Measurements from ENCODE around the gene ZNF592.

ZNF592 gene

GRCh38 chr15:84783493-84784251 is 35.3 kb downstream of the ZNF592 start:
- TF ChIP-seq ZFP30 (CRISPR knock-in tag; IDR thresholded peaks at IDR 0.05), result no peak
- no peak for TF ChIP-seq ZNF70 (CRISPR knock-in tag; IDR thresholded peaks at IDR 0.05)
- TF ChIP-seq CSRNP3 (CRISPR knock-in tag; IDR thresholded peaks at IDR 0.05), result no peak
- no peak for ATAC-seq

- ATAC-seq, result no peak; the same call in 2 of the 3 replicates
- TF ChIP-seq ZNF565 (CRISPR knock-in tag; conservative IDR thresholded peaks at IDR 0.05; ENCODE audit: low read depth) (no peak), ZC3H10 (CRISPR knock-in tag; IDR thresholded peaks at IDR 0.05) (no peak), OSR1 (CRISPR knock-in tag; IDR thresholded peaks at IDR 0.05) (no peak), CSDC2 (CRISPR knock-in tag; IDR thresholded peaks at IDR 0.05) (no peak), ARNTL (CRISPR knock-in tag; IDR thresholded peaks at IDR 0.05; ENCODE audit: borderline replicate concordance, low read depth) (no peak)
- TF ChIP-seq, protein P1, sequence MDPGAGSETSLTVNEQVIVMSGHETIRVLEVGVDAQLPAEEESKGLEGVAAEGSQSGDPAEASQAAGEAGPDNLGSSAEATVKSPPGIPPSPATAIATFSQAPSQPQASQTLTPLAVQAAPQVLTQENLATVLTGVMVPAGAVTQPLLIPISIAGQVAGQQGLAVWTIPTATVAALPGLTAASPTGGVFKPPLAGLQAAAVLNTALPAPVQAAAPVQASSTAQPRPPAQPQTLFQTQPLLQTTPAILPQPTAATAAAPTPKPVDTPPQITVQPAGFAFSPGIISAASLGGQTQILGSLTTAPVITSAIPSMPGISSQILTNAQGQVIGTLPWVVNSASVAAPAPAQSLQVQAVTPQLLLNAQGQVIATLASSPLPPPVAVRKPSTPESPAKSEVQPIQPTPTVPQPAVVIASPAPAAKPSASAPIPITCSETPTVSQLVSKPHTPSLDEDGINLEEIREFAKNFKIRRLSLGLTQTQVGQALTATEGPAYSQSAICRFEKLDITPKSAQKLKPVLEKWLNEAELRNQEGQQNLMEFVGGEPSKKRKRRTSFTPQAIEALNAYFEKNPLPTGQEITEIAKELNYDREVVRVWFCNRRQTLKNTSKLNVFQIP (CRISPR knock-in tag; IDR thresholded peaks at IDR 0.05; ENCODE audit: borderline replicate concordance, low read depth), result no peak
Measured at GRCh38 chr15:84784262-84784661, 35.9 kb downstream of the ZNF592 start.

DNA sequence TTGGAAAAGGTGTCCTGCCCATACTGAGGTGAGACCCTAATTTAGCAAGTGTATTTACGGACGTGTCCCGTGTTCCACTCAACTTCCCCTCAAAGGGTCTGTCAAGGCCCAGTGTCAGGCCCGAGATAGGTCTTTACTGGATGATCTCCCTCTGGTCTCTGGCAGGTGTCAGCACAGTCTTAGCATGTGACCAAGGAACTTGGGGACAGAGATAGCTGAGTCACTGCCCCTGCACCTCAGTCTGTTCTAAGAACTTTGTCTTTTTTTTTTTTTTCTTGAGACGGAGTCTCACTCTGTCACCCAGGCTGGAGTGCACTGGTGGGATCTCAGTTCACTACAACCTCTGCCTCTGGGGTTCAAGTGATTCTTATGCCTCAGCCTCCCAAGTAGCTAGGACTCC is 36.7 kb downstream of the ZNF592 start:
- no peak for ATAC-seq
- no peak for TF ChIP-seq ZNF70 (CRISPR knock-in tag; IDR thresholded peaks at IDR 0.05)
- TF ChIP-seq, protein P1 (CRISPR knock-in tag; IDR thresholded peaks at IDR 0.05; ENCODE audit: borderline replicate concordance, low read depth), result no peak
- no peak for TF ChIP-seq BACH2 (CRISPR knock-in tag; IDR thresholded peaks at IDR 0.05; ENCODE audit: borderline replicate concordance)
- TF ChIP-seq ISL1 (CRISPR knock-in tag; IDR thresholded peaks at IDR 0.05), result no peak
- TF ChIP-seq, protein P2, sequence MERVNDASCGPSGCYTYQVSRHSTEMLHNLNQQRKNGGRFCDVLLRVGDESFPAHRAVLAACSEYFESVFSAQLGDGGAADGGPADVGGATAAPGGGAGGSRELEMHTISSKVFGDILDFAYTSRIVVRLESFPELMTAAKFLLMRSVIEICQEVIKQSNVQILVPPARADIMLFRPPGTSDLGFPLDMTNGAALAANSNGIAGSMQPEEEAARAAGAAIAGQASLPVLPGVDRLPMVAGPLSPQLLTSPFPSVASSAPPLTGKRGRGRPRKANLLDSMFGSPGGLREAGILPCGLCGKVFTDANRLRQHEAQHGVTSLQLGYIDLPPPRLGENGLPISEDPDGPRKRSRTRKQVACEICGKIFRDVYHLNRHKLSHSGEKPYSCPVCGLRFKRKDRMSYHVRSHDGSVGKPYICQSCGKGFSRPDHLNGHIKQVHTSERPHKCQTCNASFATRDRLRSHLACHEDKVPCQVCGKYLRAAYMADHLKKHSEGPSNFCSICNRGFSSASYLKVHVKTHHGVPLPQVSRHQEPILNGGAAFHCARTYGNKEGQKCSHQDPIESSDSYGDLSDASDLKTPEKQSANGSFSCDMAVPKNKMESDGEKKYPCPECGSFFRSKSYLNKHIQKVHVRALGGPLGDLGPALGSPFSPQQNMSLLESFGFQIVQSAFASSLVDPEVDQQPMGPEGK (CRISPR knock-in tag; IDR thresholded peaks at IDR 0.05; ENCODE audit: borderline replicate concordance), result no peak
- no peak for TF ChIP-seq CSRNP3 (CRISPR knock-in tag; IDR thresholded peaks at IDR 0.05)
- TF ChIP-seq GLIS3 (CRISPR knock-in tag; IDR thresholded peaks at IDR 0.05), result no peak
- no peak for TF ChIP-seq ZFP30 (CRISPR knock-in tag; IDR thresholded peaks at IDR 0.05)
- no peak for TF ChIP-seq ZNF565 (CRISPR knock-in tag; conservative IDR thresholded peaks at IDR 0.05; ENCODE audit: low read depth)
- TF ChIP-seq TCF4 (CRISPR knock-in tag; IDR thresholded peaks at IDR 0.05; ENCODE audit: borderline replicate concordance), result no peak
- TF ChIP-seq, protein P3, sequence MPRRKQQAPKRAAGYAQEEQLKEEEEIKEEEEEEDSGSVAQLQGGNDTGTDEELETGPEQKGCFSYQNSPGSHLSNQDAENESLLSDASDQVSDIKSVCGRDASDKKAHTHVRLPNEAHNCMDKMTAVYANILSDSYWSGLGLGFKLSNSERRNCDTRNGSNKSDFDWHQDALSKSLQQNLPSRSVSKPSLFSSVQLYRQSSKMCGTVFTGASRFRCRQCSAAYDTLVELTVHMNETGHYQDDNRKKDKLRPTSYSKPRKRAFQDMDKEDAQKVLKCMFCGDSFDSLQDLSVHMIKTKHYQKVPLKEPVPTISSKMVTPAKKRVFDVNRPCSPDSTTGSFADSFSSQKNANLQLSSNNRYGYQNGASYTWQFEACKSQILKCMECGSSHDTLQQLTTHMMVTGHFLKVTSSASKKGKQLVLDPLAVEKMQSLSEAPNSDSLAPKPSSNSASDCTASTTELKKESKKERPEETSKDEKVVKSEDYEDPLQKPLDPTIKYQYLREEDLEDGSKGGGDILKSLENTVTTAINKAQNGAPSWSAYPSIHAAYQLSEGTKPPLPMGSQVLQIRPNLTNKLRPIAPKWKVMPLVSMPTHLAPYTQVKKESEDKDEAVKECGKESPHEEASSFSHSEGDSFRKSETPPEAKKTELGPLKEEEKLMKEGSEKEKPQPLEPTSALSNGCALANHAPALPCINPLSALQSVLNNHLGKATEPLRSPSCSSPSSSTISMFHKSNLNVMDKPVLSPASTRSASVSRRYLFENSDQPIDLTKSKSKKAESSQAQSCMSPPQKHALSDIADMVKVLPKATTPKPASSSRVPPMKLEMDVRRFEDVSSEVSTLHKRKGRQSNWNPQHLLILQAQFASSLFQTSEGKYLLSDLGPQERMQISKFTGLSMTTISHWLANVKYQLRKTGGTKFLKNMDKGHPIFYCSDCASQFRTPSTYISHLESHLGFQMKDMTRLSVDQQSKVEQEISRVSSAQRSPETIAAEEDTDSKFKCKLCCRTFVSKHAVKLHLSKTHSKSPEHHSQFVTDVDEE (CRISPR knock-in tag; IDR thresholded peaks at IDR 0.05), result no peak
- TF ChIP-seq ARNTL (CRISPR knock-in tag; IDR thresholded peaks at IDR 0.05; ENCODE audit: borderline replicate concordance, low read depth), result no peak
- no peak for TF ChIP-seq PPARA (CRISPR knock-in tag; IDR thresholded peaks at IDR 0.05; ENCODE audit: borderline replicate concordance)
- no peak for TF ChIP-seq ZFP3 (CRISPR knock-in tag; IDR thresholded peaks at IDR 0.05)
